Panc1 (cell line): ENCODE results near the gene EIPR1. TPM values are rescaled to one million over a fixed set of nuclear protein-coding genes. Genes with fewer than 3 reads are reported as not detected.

ENCODE experiments used
- ATAC-seq: fragments of 200-7000 bp; cut with Tn5 transposase; 2 replicates; pipeline ENCODE4 v1.9.1; 2020; ENCODE audit warnings: mild to moderate bottlenecking, moderate library complexity
- BruUV-seq: library from RNA; stranded (reverse); fragments of 400-500 nt; replicated peaks from 2 replicates; lab custom pipeline; 2021; lab: Mats Ljungman, UMichigan
- CTCF ChIA-PET: fragments of 300-600 bp; sonication (Branson Sonifier 250); formaldehyde crosslinking; loops from one replicate; lab custom pipeline; 2022; ENCODE audit warnings: antibody characterized with exemption; lab: Charles Lee
- POLR2A ChIA-PET: fragments of 300-600 bp; sonication (Branson Sonifier 250); formaldehyde crosslinking; loops from one replicate; lab custom pipeline; 2022; ENCODE audit warnings: antibody characterized with exemption; lab: Charles Lee
- DNase-seq: peaks from one replicate; pipeline ENCODE4 v3.0.0-alpha.2; 2010; ENCODE audit warnings: low read depth, low spot score
- H3K27ac ChIP-seq: 2 replicates; pipeline ENCODE4 v1.5.1; 2011; ENCODE audit warnings: mild to moderate bottlenecking, low read length, inconsistent platforms
- H3K27me3 ChIP-seq: fragments of 200-500 bp; sonication (Bioruptor generic); 2 replicates; pipeline ENCODE4 v1.6.0; 2014; ENCODE audit warnings: low read length, inconsistent platforms; ENCODE audit not compliant: control insufficient read depth, insufficient read depth
- H3K36me3 ChIP-seq: fragments of 200-500 bp; sonication (Bioruptor generic); 2 replicates; pipeline ENCODE4 v1.5.1; 2014; ENCODE audit warnings: inconsistent platforms, mild to moderate bottlenecking, low read length, moderate library complexity; ENCODE audit not compliant: control insufficient read depth, insufficient read depth
- H3K4me1 ChIP-seq: 2 replicates; pipeline ENCODE4 v1.5.1; 2011; ENCODE audit warnings: inconsistent platforms, mild to moderate bottlenecking, low read length, moderate library complexity; ENCODE audit not compliant: control insufficient read depth, insufficient read depth
- H3K4me3 ChIP-seq, 2 experiments: 2 replicates each; pipeline ENCODE4 v1.5.1; 2011 to 2012; ENCODE audit warnings: low read depth in 2 of 2, low read length in 2 of 2, mild to moderate bottlenecking in 2 of 2, inconsistent platforms in 1 of 2, moderate library complexity in 1 of 2
- H3K9me3 ChIP-seq: fragments of 200-500 bp; sonication (Bioruptor generic); 2 replicates; pipeline ENCODE4 v1.5.1; 2014; ENCODE audit warnings: low read depth, mild to moderate bottlenecking, inconsistent platforms, low read length, moderate library complexity; ENCODE audit not compliant: control insufficient read depth, insufficient read depth
- CTCF ChIP-seq: fragments of 450-650 bp; IDR thresholded peaks from 2 replicates; pipeline ENCODE4 v1.5.1; 2017; ENCODE audit warnings: mild to moderate bottlenecking
- POLR2AphosphoS5 ChIP-seq: IDR thresholded peaks from 2 replicates; pipeline ENCODE4 v1.6.1; 2012; ENCODE audit warnings: mild to moderate bottlenecking, low read depth, low read length, moderate library complexity
- REST ChIP-seq, 2 experiments: IDR thresholded peaks; 2 replicates each; pipeline ENCODE4 v1.6.1; 2011 to 2012; ENCODE audit warnings: low read depth in 2 of 2, control low read depth in 1 of 2, low read length in 1 of 2, mild to moderate bottlenecking in 1 of 2, moderate library complexity in 1 of 2; ENCODE audit not compliant: insufficient read depth in 1 of 2
- SIN3A ChIP-seq: IDR thresholded peaks from 2 replicates; pipeline ENCODE4 v1.6.1; 2012; ENCODE audit warnings: low read depth, mild to moderate bottlenecking, low read length, moderate library complexity, borderline replicate concordance; ENCODE audit not compliant: insufficient read depth
- TCF7L2 ChIP-seq: IDR thresholded peaks from 2 replicates; pipeline ENCODE4 v1.6.1; 2011; ENCODE audit warnings: mild to moderate bottlenecking, low read depth, low read length, inconsistent platforms
- in situ Hi-C: cut with HindIII; loops from 2 replicates; pipeline ENCODE4 v1.10.0; 2016; ENCODE audit warnings: low sequenced_read_pairs, low pct_unique_long_range_greater_than_20kb
- intact Hi-C: fragments of 100-400 bp; cut with micrococcal nuclease; formaldehyde crosslinking; loops from one replicate; pipeline ENCODE4 v1.10.0; 2022; ENCODE audit not compliant: unreplicated experiment
- total RNA-seq: library from RNA; stranded (reverse); gene quantifications from one replicate; pipeline ENCODE4 v1.2.1, GENCODE V29; 2021; ENCODE audit not compliant: unreplicated experiment

The EIPR1 gene
- total RNA-seq, 1 experiment from 2014 or later, result 26.7 TPM

DNA sequence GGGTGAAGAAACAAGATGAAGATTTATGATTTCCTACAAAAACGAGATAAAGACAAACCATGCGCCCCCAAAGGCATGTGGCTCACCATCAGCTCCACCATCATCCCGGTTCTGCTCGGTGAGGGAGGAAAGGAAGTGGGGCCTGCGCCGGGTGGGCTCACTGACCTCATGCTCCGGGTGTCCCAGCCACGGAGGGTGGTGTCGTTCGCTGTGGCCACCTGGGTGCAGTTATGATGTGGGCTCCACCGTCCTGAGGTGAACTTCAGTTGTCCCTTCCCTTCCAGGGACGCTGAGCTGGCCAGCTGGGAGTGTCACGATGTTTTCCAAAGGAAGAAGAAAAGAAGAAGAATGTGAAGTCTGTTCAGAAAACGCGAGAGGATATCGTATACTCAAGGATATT is 180.9 kb downstream of the EIPR1 start:
- ATAC-seq, result no peak
- Histone ChIP-seq H3K27me3 (no peaks in the 10 kb centered on the region), H3K4me1 (no peaks in the 10 kb centered on the region), H3K9me3 (no peaks in the 10 kb centered on the region), H3K27ac (no peak overlapping the region), H3K4me3 (no peak overlapping the region), H3K36me3 (0 out of 2 replicates have a peak, but pooled peaks cover 2% of the 10 kb centered on the region)
- POLR2A ChIA-PET, result no interaction called here
- TF ChIP-seq TCF7L2, result no peak
- no peak for TF ChIP-seq POLR2AphosphoS5
- TF ChIP-seq REST (IDR thresholded peaks at IDR 0.05; ENCODE audit: insufficient read depth in 1 of 2, low read depth in 2 of 2, low read length in 1 of 2), result no peak
- no peak for TF ChIP-seq CTCF
- TF ChIP-seq SIN3A, result no peak
- no peak for DNase-seq
- CTCF ChIA-PET, result interaction anchor here (0.6 kb wide), 1 partner anchor 319 kb away, joined by 3 read pairs; no protein-coding TSS in a partner anchor
- BruUV-seq, result no TSS peak
- in situ Hi-C loops, result no loop called here
- intact Hi-C loops, result no loop called here

DNA sequence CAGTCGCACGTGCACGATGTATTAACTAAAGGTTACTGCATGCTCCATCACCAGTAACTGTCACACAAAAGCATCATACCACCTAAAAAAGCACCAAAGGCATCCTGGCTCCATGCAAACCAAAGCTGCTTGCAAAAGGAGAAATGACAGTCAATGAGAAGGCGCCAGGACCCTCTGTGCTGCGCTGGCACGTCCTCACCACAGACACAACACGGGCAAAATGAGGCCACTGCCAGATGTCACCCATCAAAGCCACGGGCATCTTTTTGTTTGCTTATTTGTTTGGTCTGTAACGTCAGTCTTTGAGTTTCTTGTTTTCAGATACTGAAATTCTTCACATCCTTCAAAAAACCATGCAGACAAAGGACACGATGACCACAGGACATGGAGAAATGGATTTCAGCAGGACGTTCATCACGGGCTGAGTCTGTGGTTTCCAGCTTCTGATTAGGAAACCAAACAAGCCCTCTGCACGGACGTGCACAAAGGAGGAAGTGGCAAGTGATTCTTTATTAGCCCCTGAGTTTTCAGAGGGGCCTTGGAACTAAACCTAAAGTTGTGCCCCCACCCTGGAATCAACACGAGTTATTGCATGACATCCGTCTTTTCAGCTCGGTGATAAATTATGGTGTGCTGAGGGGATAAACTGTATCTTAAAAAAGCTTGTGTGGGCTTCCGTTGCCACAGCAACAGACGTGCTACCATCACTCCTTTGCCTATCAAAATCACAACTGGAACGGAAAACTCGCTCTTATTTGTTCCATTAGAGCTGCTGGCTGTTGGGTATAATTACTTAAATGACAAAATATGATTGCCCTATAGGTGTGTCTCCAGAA is 181.8 kb downstream of the EIPR1 start:
- CTCF ChIA-PET, result no interaction called here

More for the DNA sequence above, 181.8 kb downstream of the EIPR1 start:
- TF ChIP-seq CTCF (no peak), SIN3A (no peak), POLR2AphosphoS5 (no peak), TCF7L2 (no peak), REST (IDR thresholded peaks at IDR 0.05; ENCODE audit: insufficient read depth in 1 of 2, low read depth in 2 of 2, low read length in 1 of 2) (no peak)
- intact Hi-C loops, result no loop called here
- H3K4me1 ChIP-seq, result no peaks in the 10 kb centered on the region
- no peak overlapping the region for H3K27ac ChIP-seq
- no peak for ATAC-seq
- H3K36me3 ChIP-seq, result 0 out of 2 replicates have a peak, but pooled peaks cover 2% of the 10 kb centered on the region
- POLR2A ChIA-PET, result no interaction called here
- in situ Hi-C loops, result no loop called here
- no peak overlapping the region for H3K4me3 ChIP-seq
- H3K27me3 ChIP-seq, result no peaks in the 10 kb centered on the region
- no peak for DNase-seq
- BruUV-seq, result no TSS peak
- no peaks in the 10 kb centered on the region for H3K9me3 ChIP-seq
